ENCODE results near the gene ADCY6.

GRCh38 chr12:48824112-48824511, 35.2 kb upstream of the ADCY6 start:
- no peak for TF ChIP-seq POLR2A (IDR thresholded peaks at IDR 0.05)
- no peak for TF ChIP-seq CTCF (IDR thresholded peaks at IDR 0.05)
